SKM-1 treated with dmso at 0.1 percent for 144 hours (cell line): ENCODE results near the gene TMEM181.

ENCODE experiments used
- DNase-seq: peaks from one replicate; lab custom pipeline; 2025; ENCODE audit not compliant: unreplicated experiment; lab: John Stamatoyannopoulos, UW

TMEM181 gene

GRCh38 chr6:158561938-158562337, 2.0 kb downstream of the TMEM181 start:
- DNase-seq, result no peak

GRCh38 chr6:158564243-158565121, 4.6 kb downstream of the TMEM181 start:
- no peak for DNase-seq

GRCh38 chr6:158565122-158565429, 5.2 kb downstream of the TMEM181 start:
- DNase-seq, result no peak

- DNase-seq, result no peak
These were observed 5.7 kb downstream of the TMEM181 start for GRCh38 chr6:158565482-158566040.

GRCh38 chr6:158566207-158566818, 6.4 kb downstream of the TMEM181 start:
- DNase-seq, result no peak

- no peak for DNase-seq
These were observed 7.3 kb downstream of the TMEM181 start for GRCh38 chr6:158567152-158567551.

GRCh38 chr6:158567871-158568401, 8.0 kb downstream of the TMEM181 start:
- DNase-seq, result no peak

GRCh38 chr6:158568549-158568948, 8.7 kb downstream of the TMEM181 start:
- DNase-seq, result no peak

GRCh38 chr6:158569036-158569435, 9.1 kb downstream of the TMEM181 start:
- DNase-seq, result no peak

- no peak for DNase-seq
These were observed 10.7 kb downstream of the TMEM181 start for GRCh38 chr6:158570681-158570962.

GRCh38 chr6:158571826-158572652, 12.1 kb downstream of the TMEM181 start:
- DNase-seq, result no peak

GRCh38 chr6:158572653-158573541, 13.0 kb downstream of the TMEM181 start:
- no peak for DNase-seq

GRCh38 chr6:158573542-158573931, 13.6 kb downstream of the TMEM181 start:
- DNase-seq, result no peak

- DNase-seq, result no peak
These were observed 14.9 kb downstream of the TMEM181 start for GRCh38 chr6:158574800-158575199.

- DNase-seq, result no peak
These were observed 15.7 kb downstream of the TMEM181 start for GRCh38 chr6:158575550-158575949.

- no peak for DNase-seq
These were observed 24.4 kb downstream of the TMEM181 start for GRCh38 chr6:158584236-158584651.

GRCh38 chr6:158586652-158587051, 26.8 kb downstream of the TMEM181 start:
- no peak for DNase-seq

GRCh38 chr6:158589366-158589765, 29.5 kb downstream of the TMEM181 start:
- no peak for DNase-seq

GRCh38 chr6:158591134-158591809, 31.4 kb downstream of the TMEM181 start:
- DNase-seq, result no peak

GRCh38 chr6:158591810-158592209, 31.9 kb downstream of the TMEM181 start:
- no peak for DNase-seq
